GM20431 (cell line): Measurements from ENCODE around the gene EIF2S3B.

Source experiments
- in situ Hi-C: fragments of 300-500 bp; cut with MseI, MboI; formaldehyde crosslinking; loops from one replicate; pipeline ENCODE4 v1.15.0; 2020; ENCODE audit warnings: low sequenced_read_pairs; ENCODE audit not compliant: unreplicated experiment

The EIF2S3B gene

DNA sequence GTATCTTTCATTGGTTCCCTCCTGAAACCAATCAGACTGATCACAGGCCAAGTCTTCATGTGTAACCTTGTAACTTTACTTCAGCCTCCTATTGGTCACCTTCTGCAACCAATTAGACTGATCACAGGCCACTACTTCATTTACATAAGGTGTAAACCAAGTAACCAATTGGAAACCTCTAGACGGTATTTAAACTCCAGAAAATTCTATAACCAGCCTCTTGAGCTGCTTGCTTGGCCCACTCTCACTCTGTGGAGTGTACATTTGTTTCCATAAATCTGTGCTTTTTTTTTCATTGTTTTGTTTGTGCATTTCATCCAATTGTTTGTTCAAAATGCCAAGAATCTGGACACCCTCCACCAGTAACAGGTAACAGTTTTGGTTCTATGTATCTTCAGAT lies 47.5 kb downstream of the EIF2S3B start:
- in situ Hi-C loops, result no loop called here

DNA sequence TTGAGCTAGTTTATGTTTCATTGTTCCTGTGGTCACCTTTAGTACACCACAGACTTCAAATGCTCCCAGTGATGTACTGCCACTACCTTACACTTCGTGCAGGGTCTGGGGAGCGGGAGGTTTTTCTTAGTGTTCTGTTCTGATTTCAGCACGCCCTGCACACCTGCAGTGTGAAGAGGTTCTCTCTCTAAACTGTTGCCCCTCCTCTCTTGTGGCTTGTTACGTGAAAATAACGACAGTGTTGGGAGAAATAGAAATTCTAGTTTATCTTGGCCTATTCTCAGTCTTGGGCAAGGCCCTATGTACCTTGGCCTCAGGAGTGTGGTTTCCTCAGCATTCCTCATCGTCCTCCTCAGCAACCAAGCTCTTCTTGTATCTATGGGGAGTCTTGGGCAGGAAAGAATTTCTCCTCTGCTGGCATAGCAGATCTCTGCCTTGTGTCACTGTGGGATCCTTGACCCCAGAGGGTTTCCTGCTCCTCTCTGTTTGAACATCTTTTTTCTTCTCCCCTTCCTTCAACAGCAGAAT lies 48.6 kb downstream of the EIF2S3B start:
- in situ Hi-C loops, result no loop called here

DNA sequence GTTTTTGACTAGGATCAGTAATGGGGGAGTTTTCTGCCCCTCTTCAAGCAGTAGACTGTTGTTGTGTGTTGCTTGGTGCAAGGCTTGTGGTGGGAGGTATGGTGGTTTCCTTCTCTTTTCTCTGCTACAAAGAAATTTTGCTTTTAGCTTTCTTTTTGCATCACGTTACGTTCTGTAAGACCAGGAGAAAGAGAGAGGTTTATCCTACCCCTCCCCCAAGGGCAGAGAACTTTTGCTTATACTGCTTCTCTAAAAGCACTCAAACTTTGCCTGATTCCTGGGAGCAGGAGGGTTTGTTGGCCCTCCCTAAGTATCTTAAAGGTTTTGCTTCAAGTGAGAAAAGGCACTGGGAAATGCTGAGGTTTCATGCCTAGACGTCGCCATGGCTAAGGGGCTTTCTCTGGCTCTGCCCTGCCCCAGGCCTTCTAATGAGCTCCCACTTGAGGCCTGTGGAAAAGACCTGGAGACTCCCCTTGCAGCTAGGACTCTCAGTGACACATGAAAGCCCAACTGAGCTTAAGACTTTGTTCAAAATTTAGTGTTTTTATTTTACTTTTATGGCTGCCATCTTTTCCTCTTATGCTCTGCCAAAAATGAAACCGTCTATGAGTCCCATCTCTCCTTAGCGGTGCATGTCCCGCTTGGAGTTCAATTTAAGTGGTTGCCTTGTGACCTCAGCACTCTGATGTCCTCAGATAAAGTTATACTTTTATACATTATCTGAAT lies 49.2 kb downstream of the EIF2S3B start:
- in situ Hi-C loops, result no loop called here

DNA sequence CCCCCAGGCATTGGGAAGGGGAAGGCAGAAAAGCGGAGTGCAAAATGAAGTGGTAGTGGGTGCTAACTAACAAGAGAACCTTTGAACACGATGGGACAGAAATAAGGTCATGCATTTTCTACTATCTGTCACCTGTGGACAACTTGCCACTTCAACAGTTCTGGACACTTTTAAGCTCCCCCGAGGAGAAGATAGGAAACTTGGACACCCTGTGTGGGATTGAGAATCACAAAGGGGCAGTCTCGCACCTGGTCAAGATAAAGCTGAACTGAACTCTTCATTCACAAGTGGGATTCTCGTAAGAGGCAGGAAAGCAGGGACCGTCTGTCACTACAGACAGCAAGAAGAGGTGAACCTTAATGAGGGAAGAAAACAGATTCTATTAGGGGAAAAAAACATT lies 51.6 kb downstream of the EIF2S3B start:
- in situ Hi-C loops, result no loop called here

DNA sequence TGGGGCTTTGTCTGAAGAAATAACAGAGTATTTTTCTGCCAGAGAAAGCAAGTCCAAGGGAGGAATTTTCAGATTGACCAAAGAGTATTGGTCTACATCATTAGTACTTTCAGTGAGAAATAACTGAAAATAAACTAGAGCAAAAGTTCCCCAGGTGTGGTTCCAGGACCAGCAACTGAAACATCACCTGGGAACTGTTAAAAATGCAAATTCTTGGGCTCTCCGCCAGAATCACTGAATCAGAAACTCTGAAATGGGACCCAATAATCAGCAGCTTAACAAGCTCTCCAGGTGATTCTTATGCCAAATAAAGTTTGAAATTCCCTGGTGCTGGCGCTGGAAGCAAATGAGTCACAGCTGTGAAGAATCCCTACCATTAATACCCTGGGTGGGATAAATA lies 52.1 kb downstream of the EIF2S3B start:
- in situ Hi-C loops, result no loop called here
